ENCODE data around the gene NEDD9. TPM values are rescaled to one million over a fixed set of nuclear protein-coding genes. Genes with fewer than 3 reads are reported as not detected.

Gene NEDD9
- total RNA-seq, 1 donor from 2014 or later: 4.7 TPM

DNA sequence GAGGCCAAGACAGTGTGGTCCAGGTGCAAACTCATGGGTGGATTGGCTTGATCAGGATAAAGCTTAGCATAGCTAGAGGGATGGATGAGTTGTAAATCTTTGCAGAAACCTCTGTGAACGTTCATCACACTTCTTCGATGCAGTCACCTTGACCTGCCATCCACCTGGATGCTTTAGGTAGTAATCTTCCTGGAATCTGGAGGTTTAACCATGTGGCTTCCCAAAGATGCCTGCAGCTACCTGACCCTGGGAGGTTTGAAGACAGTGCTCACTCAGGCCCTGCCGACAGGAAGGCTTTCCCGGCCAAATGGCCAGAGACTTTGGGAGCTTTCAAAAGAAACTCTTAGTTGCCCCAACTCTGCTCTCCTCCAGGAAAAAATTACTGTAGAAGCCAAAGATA is 65.5 kb downstream of the NEDD9 start:
- TF ChIP-seq, protein P1, sequence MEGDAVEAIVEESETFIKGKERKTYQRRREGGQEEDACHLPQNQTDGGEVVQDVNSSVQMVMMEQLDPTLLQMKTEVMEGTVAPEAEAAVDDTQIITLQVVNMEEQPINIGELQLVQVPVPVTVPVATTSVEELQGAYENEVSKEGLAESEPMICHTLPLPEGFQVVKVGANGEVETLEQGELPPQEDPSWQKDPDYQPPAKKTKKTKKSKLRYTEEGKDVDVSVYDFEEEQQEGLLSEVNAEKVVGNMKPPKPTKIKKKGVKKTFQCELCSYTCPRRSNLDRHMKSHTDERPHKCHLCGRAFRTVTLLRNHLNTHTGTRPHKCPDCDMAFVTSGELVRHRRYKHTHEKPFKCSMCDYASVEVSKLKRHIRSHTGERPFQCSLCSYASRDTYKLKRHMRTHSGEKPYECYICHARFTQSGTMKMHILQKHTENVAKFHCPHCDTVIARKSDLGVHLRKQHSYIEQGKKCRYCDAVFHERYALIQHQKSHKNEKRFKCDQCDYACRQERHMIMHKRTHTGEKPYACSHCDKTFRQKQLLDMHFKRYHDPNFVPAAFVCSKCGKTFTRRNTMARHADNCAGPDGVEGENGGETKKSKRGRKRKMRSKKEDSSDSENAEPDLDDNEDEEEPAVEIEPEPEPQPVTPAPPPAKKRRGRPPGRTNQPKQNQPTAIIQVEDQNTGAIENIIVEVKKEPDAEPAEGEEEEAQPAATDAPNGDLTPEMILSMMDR (IDR thresholded peaks at IDR 0.05; ENCODE audit: insufficient read depth, low read length, severe bottlenecking): no peak

GRCh38 chr6:11164717-11165646 is 67.5 kb downstream of the NEDD9 start:
- FAIRE-seq (no peak), DNase-seq (ENCODE audit: low read depth) (no peak)
- no peak overlapping the region for H3K4me3 ChIP-seq (ENCODE audit: low read depth, low read length)
- H3K36me3 ChIP-seq (ENCODE audit: control insufficient read depth, insufficient read depth, low read length): no peaks in the 10 kb centered on the region
- H3K27me3 ChIP-seq (ENCODE audit: control insufficient read depth, insufficient read depth, low read length): no peaks in the 10 kb centered on the region
- TF ChIP-seq, protein P1 (IDR thresholded peaks at IDR 0.05; ENCODE audit: insufficient read depth, low read length, severe bottlenecking): no peak

More for the DNA sequence above, 65.5 kb downstream of the NEDD9 start:
- DNase-seq (ENCODE audit: low read depth) (no peak), FAIRE-seq (no peak)
- H3K36me3 ChIP-seq (ENCODE audit: control insufficient read depth, insufficient read depth, low read length): no peaks in the 10 kb centered on the region
- H3K4me3 ChIP-seq (ENCODE audit: low read depth, low read length): no peak overlapping the region
- no peaks in the 10 kb centered on the region for H3K27me3 ChIP-seq (ENCODE audit: control insufficient read depth, insufficient read depth, low read length)

GRCh38 chr6:11163932-11164331 is 68.5 kb downstream of the NEDD9 start:
- FAIRE-seq (no peak), DNase-seq (ENCODE audit: low read depth) (no peak)
- Histone ChIP-seq H3K27me3 (ENCODE audit: control insufficient read depth, insufficient read depth, low read length) (no peaks in the 10 kb centered on the region), H3K36me3 (ENCODE audit: control insufficient read depth, insufficient read depth, low read length) (no peaks in the 10 kb centered on the region), H3K4me3 (ENCODE audit: low read depth, low read length) (no peak overlapping the region)
- TF ChIP-seq, protein P1 (IDR thresholded peaks at IDR 0.05; ENCODE audit: insufficient read depth, low read length, severe bottlenecking): no peak

GRCh38 chr6:11162262-11162661 is 70.2 kb downstream of the NEDD9 start:
- DNase-seq (ENCODE audit: low read depth) (no peak), FAIRE-seq (peak; percentile 62)
- Histone ChIP-seq H3K4me3 (ENCODE audit: low read depth, low read length) (no peak overlapping the region), H3K27me3 (ENCODE audit: control insufficient read depth, insufficient read depth, low read length) (no peaks in the 10 kb centered on the region), H3K36me3 (ENCODE audit: control insufficient read depth, insufficient read depth, low read length) (no peaks in the 10 kb centered on the region)
- TF ChIP-seq, protein P1 (IDR thresholded peaks at IDR 0.05; ENCODE audit: insufficient read depth, low read length, severe bottlenecking): no peak

- Histone ChIP-seq H3K4me3 (ENCODE audit: low read depth, low read length) (no peak overlapping the region), H3K36me3 (ENCODE audit: control insufficient read depth, insufficient read depth, low read length) (no peaks in the 10 kb centered on the region), H3K27me3 (ENCODE audit: control insufficient read depth, insufficient read depth, low read length) (no peaks in the 10 kb centered on the region)
- DNase-seq (ENCODE audit: low read depth) (peak; percentile 56), FAIRE-seq (no peak)
- TF ChIP-seq, protein P1 (IDR thresholded peaks at IDR 0.05; ENCODE audit: insufficient read depth, low read length, severe bottlenecking): no peak
These were observed 71.2 kb downstream of the NEDD9 start for GRCh38 chr6:11161031-11161956.
